AG09319 (cell line): Measurements from ENCODE around the gene CDRT4.
A peak's percentile ranks its signal among the peaks of the same experiment; 100 is the strongest.

Experiments
- DNase-seq: peaks from one replicate; pipeline ENCODE4 v3.0.0-alpha.2; 2010; ENCODE audit warnings: low read depth; ENCODE audit errors: extremely low read depth
- TF ChIP-seq, protein P1 (sequence below): IDR thresholded peaks from 2 replicates; pipeline ENCODE4 v1.5.1; 2011; ENCODE audit warnings: low read depth, mild to moderate bottlenecking, inconsistent platforms, low read length, moderate library complexity

CDRT4 gene

DNA sequence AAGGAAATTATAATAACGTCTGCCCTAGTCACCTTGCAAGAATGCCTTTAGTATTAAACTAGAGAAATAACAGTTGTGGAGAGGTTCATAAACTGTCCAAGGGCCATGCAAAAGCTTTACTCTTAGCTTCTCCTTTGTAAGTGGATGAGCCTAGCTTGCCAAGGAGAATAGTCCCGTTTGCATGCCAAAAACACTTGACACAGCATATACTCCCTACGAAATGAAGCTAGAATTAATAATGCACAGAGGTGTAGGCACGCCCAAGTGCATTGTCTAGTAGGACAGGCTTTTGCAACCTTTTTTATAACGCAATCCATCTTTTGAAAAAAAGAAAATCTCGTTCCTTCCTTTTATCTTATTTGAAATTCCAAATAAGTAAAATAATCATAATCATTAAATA, 12.8 kb upstream of the CDRT4 start:
- no peak for DNase-seq
- TF ChIP-seq, protein P1, sequence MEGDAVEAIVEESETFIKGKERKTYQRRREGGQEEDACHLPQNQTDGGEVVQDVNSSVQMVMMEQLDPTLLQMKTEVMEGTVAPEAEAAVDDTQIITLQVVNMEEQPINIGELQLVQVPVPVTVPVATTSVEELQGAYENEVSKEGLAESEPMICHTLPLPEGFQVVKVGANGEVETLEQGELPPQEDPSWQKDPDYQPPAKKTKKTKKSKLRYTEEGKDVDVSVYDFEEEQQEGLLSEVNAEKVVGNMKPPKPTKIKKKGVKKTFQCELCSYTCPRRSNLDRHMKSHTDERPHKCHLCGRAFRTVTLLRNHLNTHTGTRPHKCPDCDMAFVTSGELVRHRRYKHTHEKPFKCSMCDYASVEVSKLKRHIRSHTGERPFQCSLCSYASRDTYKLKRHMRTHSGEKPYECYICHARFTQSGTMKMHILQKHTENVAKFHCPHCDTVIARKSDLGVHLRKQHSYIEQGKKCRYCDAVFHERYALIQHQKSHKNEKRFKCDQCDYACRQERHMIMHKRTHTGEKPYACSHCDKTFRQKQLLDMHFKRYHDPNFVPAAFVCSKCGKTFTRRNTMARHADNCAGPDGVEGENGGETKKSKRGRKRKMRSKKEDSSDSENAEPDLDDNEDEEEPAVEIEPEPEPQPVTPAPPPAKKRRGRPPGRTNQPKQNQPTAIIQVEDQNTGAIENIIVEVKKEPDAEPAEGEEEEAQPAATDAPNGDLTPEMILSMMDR: no peak

DNA sequence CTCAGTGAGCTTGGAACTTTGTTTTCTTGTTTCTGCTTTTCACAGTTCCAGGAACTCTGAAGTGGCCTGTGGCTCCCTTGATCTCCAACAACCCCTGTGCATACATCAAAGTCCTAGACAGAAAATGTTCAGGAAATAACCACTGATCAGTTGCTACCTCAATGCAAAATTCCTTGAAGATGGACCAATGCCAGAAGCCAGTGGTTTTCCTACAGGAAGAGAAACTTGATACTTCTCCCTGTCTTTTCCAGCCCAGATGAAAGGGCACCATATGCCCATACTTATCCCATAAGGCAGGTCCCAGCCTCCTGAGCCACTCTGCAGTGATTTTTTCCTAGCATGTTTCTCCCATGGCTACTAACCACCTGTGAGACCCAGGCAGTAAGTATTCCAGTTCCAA, 12.3 kb upstream of the CDRT4 start:
- DNase-seq: no peak
- TF ChIP-seq, protein P1: no peak

GRCh38 chr17:15478845-15479244, 11.4 kb upstream of the CDRT4 start:
- TF ChIP-seq, protein P1: no peak
- no peak for DNase-seq

- TF ChIP-seq, protein P1: no peak
- DNase-seq: peak; percentile 20
These were observed 8.4 kb upstream of the CDRT4 start for GRCh38 chr17:15475631-15476354.

DNA sequence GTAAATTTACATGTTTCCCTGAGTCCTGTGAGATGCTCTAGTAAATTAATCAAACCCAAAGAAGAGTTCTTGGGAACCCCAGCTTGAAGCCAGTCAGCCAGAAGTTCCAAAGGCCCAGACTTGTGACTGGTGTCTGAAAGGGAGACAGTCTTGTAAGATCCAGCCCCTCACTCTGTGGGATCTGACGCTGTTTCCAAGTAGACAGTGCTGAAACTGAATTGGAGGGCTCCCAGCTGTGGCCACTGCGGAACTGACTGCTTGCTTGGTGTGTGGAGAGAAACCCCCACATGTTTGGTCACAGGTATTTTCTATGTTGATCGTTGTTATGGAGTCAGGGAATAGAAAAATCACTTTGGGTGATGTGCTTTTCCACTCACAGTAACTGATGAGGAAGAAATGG, 5.5 kb upstream of the CDRT4 start:
- TF ChIP-seq, protein P1: no peak
- no peak for DNase-seq

GRCh38 chr17:15470536-15470935, 3.1 kb upstream of the CDRT4 start:
- no peak for DNase-seq
- TF ChIP-seq, protein P1: no peak

GRCh38 chr17:15469260-15469659, 1.8 kb upstream of the CDRT4 start:
- no peak for DNase-seq

More at GRCh38 chr17:15469260-15469659, 1.8 kb upstream of the CDRT4 start:
- TF ChIP-seq, protein P1: no peak
